ENCODE measurements around the gene PPP1R9B.

DNA sequence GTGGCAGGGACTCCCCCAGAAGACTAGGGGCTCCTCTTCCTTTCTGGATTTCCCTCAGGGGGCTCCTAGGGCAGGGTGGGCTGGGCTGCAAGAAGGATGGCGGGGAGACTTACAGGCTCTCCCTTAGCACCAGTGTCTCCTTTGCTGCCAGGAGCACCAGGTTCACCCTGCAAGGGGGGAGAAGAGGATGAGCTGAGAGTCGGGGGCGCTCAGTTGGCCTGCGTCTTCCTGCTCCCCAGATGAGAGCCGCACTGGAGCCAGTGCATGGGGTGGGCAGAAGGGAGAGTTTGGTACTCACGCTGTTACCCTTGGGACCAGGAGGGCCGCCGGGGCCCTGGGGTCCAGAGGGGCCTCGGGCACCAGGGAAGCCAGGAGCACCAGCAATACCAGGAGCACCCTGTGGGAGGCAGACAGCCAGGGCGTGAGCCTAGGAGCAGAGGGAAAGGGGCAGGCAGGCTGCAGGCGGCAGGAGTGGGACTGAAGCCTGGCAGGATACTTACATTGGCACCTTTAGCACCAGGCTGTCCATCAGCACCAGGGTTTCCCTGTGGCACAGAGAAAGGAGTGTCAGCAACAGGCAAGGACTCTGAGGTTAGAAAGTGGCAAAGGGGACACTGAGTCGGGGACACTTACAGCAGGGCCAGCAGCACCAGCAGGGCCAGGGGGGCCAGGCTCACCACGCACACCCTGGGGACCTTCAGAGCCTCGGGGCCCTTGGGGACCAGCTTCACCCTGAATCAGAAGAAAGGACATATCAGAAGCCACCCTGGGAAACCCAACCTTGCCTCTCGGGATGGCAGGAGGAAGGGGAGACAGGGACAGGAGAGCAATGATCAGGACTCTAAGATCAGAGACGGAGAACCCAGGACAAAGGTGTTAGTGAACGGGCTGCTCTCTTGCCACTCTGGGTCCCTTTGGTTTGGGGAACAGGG, 44.7 kb upstream of the PPP1R9B start:
- TF ChIP-seq, protein P1, sequence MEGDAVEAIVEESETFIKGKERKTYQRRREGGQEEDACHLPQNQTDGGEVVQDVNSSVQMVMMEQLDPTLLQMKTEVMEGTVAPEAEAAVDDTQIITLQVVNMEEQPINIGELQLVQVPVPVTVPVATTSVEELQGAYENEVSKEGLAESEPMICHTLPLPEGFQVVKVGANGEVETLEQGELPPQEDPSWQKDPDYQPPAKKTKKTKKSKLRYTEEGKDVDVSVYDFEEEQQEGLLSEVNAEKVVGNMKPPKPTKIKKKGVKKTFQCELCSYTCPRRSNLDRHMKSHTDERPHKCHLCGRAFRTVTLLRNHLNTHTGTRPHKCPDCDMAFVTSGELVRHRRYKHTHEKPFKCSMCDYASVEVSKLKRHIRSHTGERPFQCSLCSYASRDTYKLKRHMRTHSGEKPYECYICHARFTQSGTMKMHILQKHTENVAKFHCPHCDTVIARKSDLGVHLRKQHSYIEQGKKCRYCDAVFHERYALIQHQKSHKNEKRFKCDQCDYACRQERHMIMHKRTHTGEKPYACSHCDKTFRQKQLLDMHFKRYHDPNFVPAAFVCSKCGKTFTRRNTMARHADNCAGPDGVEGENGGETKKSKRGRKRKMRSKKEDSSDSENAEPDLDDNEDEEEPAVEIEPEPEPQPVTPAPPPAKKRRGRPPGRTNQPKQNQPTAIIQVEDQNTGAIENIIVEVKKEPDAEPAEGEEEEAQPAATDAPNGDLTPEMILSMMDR (IDR thresholded peaks at IDR 0.05): no peak
- no peak for TF ChIP-seq CREB1 (CRISPR knock-in tag; IDR thresholded peaks at IDR 0.05)
- TF ChIP-seq, protein P2, sequence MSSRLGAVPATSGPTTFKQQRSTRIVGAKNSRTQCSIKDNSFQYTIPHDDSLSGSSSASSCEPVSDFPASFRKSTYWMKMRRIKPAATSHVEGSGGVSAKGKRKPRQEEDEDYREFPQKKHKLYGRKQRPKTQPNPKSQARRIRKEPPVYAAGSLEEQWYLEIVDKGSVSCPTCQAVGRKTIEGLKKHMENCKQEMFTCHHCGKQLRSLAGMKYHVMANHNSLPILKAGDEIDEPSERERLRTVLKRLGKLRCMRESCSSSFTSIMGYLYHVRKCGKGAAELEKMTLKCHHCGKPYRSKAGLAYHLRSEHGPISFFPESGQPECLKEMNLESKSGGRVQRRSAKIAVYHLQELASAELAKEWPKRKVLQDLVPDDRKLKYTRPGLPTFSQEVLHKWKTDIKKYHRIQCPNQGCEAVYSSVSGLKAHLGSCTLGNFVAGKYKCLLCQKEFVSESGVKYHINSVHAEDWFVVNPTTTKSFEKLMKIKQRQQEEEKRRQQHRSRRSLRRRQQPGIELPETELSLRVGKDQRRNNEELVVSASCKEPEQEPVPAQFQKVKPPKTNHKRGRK (CRISPR knock-in tag; IDR thresholded peaks at IDR 0.05; ENCODE audit: borderline replicate concordance): no peak
- no peak for TF ChIP-seq MXD4 (CRISPR knock-in tag; IDR thresholded peaks at IDR 0.05; ENCODE audit: borderline replicate concordance)
- TF ChIP-seq ZNF416 (CRISPR knock-in tag; IDR thresholded peaks at IDR 0.05): no peak
- TF ChIP-seq, protein P3, sequence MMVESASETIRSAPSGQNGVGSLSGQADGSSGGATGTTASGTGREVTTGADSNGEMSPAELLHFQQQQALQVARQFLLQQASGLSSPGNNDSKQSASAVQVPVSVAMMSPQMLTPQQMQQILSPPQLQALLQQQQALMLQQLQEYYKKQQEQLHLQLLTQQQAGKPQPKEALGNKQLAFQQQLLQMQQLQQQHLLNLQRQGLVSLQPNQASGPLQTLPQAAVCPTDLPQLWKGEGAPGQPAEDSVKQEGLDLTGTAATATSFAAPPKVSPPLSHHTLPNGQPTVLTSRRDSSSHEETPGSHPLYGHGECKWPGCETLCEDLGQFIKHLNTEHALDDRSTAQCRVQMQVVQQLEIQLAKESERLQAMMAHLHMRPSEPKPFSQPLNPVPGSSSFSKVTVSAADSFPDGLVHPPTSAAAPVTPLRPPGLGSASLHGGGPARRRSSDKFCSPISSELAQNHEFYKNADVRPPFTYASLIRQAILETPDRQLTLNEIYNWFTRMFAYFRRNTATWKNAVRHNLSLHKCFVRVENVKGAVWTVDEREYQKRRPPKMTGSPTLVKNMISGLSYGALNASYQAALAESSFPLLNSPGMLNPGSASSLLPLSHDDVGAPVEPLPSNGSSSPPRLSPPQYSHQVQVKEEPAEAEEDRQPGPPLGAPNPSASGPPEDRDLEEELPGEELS (CRISPR knock-in tag; IDR thresholded peaks at IDR 0.05): no peak
- TF ChIP-seq, protein P4, sequence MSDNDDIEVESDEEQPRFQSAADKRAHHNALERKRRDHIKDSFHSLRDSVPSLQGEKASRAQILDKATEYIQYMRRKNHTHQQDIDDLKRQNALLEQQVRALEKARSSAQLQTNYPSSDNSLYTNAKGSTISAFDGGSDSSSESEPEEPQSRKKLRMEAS (CRISPR knock-in tag; IDR thresholded peaks at IDR 0.05): no peak
- no peak for TF ChIP-seq FOXP1 (CRISPR knock-in tag; IDR thresholded peaks at IDR 0.05; ENCODE audit: borderline replicate concordance)
- no peak for TF ChIP-seq ZNF232 (CRISPR knock-in tag; IDR thresholded peaks at IDR 0.05)
- TF ChIP-seq NFYB (CRISPR knock-in tag; conservative IDR thresholded peaks at IDR 0.05; ENCODE audit: low read depth): no peak
- no peak for TF ChIP-seq NR1H2 (CRISPR knock-in tag; IDR thresholded peaks at IDR 0.05)

Data from WTC11 (cell line).